Measurements from ENCODE around the gene SP9.

DNA sequence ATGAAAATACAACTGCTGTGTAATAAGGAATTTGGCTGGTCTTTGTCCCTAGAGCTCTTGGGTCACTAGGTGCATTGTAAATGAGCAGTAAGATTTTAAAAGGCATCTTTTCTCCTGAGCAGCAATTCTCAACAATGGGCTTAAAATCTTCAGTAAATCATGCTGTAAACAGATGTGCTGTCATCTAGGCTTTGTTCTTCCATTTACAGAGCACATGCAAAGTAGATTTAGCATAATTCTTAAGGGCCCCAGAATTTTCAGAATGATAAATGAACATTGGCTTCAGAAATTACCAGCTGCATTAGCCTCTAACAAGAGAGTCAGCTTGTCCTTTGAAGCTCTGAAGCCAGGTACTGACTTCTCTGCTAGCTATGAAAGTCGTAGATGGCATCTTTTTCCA lies 33.9 kb downstream of the SP9 start:
- TF ChIP-seq, protein P1, sequence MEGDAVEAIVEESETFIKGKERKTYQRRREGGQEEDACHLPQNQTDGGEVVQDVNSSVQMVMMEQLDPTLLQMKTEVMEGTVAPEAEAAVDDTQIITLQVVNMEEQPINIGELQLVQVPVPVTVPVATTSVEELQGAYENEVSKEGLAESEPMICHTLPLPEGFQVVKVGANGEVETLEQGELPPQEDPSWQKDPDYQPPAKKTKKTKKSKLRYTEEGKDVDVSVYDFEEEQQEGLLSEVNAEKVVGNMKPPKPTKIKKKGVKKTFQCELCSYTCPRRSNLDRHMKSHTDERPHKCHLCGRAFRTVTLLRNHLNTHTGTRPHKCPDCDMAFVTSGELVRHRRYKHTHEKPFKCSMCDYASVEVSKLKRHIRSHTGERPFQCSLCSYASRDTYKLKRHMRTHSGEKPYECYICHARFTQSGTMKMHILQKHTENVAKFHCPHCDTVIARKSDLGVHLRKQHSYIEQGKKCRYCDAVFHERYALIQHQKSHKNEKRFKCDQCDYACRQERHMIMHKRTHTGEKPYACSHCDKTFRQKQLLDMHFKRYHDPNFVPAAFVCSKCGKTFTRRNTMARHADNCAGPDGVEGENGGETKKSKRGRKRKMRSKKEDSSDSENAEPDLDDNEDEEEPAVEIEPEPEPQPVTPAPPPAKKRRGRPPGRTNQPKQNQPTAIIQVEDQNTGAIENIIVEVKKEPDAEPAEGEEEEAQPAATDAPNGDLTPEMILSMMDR (IDR thresholded peaks at IDR 0.05), result no peak
- TF ChIP-seq POLR2A (IDR thresholded peaks at IDR 0.05), result no peak

Measured in esophagus squamous epithelium (tissue), 4 donors.